Neutrophil (primary cell): ENCODE data around the gene SRL.

Experiments used
- H3K27ac ChIP-seq: fragments of 200-600 bp; sonication (generic); 2 replicates; pipeline ENCODE4 v1.5.1; 2016; ENCODE audit warnings: mild to moderate bottlenecking, moderate library complexity
- H3K27me3 ChIP-seq: fragments of 200-600 bp; sonication (generic); 2 replicates; pipeline ENCODE4 v1.6.0; 2016; ENCODE audit warnings: mild to moderate bottlenecking
- H3K36me3 ChIP-seq: fragments of 200-600 bp; sonication (generic); 2 replicates; pipeline ENCODE4 v1.5.1; 2017
- H3K4me1 ChIP-seq, 2 experiments: fragments of 200-600 bp in 1 of 2; sonication (generic) in 1 of 2; 1 replicate in 1 of 2; 2 replicates in 1 of 2; pipeline versions ENCODE4 v1.5.1 to v1.6.1; 2013 to 2016; ENCODE audit warnings: low read depth in 1 of 2, low read length in 1 of 2, mild to moderate bottlenecking in 1 of 2, moderate library complexity in 1 of 2; ENCODE audit not compliant: control insufficient read depth in 1 of 2, insufficient read depth in 1 of 2
- H3K4me3 ChIP-seq, 2 experiments: fragments of 200-600 bp in 1 of 2; sonication (generic) in 1 of 2; 1 replicate in 1 of 2; 2 replicates in 1 of 2; pipeline ENCODE4 v1.5.1; 2013 to 2016; ENCODE audit warnings: low read depth in 1 of 2, low read length in 1 of 2, mild to moderate bottlenecking in 1 of 2, moderate library complexity in 1 of 2
- H3K9me3 ChIP-seq: fragments of 200-600 bp; sonication (generic); 2 replicates; pipeline ENCODE4 v1.5.1; 2016
- TF ChIP-seq, protein P1 (sequence below): fragments of 200-600 bp; sonication (generic); IDR thresholded peaks from 2 replicates; pipeline ENCODE4 v1.5.1; 2016; ENCODE audit warnings: antibody characterized with exemption

The SRL gene

GRCh38 chr16:4247460-4247784, 5.5 kb upstream of the SRL start:
- Histone ChIP-seq H3K27me3 (no peaks in the 10 kb centered on the region), H3K4me1 (peaks cover 0 to 2% of the 10 kb centered on the region in 2 experiments), H3K27ac (no peak overlapping the region), H3K9me3 (no peaks in the 10 kb centered on the region), H3K4me3 (no peak overlapping the region), H3K36me3 (no peaks in the 10 kb centered on the region)
- TF ChIP-seq, protein P1, sequence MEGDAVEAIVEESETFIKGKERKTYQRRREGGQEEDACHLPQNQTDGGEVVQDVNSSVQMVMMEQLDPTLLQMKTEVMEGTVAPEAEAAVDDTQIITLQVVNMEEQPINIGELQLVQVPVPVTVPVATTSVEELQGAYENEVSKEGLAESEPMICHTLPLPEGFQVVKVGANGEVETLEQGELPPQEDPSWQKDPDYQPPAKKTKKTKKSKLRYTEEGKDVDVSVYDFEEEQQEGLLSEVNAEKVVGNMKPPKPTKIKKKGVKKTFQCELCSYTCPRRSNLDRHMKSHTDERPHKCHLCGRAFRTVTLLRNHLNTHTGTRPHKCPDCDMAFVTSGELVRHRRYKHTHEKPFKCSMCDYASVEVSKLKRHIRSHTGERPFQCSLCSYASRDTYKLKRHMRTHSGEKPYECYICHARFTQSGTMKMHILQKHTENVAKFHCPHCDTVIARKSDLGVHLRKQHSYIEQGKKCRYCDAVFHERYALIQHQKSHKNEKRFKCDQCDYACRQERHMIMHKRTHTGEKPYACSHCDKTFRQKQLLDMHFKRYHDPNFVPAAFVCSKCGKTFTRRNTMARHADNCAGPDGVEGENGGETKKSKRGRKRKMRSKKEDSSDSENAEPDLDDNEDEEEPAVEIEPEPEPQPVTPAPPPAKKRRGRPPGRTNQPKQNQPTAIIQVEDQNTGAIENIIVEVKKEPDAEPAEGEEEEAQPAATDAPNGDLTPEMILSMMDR, result no peak

- Histone ChIP-seq H3K4me3 (no peak overlapping the region), H3K4me1 (peaks cover 0 to 2% of the 10 kb centered on the region in 2 experiments), H3K27ac (no peak overlapping the region), H3K9me3 (no peaks in the 10 kb centered on the region), H3K27me3 (no peaks in the 10 kb centered on the region), H3K36me3 (no peaks in the 10 kb centered on the region)
- TF ChIP-seq, protein P1, result no peak
Measured at GRCh38 chr16:4246777-4247459, 5.0 kb upstream of the SRL start.

DNA sequence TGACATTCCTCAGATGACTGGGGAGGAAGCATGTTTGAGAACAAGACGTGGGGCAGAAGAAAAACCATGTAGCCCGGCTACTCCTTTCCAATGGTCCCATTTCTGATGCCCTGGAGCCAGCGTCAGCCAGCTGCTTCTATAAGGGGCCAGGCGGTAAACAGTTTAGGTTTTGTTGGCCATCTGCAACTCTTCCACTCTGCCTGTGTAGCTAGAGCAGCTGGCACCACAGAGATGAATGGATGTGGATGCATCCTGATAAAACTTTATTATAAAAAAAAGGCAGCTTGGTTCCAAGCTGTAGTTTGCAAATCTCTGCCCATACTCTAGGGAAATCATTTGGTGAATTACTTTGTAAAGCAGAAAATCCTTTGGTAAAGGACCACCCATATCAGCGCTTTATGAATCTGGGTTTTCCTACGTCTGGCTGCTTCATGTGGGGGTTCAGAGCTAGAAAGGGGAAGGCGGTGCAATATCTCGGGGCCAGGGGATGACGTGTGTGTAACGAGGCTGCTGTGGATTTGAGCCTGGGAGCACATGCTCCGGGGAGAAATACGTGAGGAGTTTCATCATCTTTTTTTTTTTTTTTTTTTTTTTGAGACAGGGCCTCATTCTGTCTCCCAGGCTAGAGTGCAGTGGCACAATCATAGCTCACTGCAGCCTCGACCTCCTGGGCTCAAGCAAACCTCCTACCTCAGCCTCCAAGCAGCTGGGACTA, 3.4 kb upstream of the SRL start:
- H3K27ac ChIP-seq, result no peak overlapping the region
- TF ChIP-seq, protein P1, result no peak
- H3K36me3 ChIP-seq, result no peaks in the 10 kb centered on the region
- peaks cover 0 to 2% of the 10 kb centered on the region in 2 experiments for H3K4me1 ChIP-seq
- no peak overlapping the region for H3K4me3 ChIP-seq
- H3K27me3 ChIP-seq, result no peaks in the 10 kb centered on the region
- H3K9me3 ChIP-seq, result no peaks in the 10 kb centered on the region

DNA sequence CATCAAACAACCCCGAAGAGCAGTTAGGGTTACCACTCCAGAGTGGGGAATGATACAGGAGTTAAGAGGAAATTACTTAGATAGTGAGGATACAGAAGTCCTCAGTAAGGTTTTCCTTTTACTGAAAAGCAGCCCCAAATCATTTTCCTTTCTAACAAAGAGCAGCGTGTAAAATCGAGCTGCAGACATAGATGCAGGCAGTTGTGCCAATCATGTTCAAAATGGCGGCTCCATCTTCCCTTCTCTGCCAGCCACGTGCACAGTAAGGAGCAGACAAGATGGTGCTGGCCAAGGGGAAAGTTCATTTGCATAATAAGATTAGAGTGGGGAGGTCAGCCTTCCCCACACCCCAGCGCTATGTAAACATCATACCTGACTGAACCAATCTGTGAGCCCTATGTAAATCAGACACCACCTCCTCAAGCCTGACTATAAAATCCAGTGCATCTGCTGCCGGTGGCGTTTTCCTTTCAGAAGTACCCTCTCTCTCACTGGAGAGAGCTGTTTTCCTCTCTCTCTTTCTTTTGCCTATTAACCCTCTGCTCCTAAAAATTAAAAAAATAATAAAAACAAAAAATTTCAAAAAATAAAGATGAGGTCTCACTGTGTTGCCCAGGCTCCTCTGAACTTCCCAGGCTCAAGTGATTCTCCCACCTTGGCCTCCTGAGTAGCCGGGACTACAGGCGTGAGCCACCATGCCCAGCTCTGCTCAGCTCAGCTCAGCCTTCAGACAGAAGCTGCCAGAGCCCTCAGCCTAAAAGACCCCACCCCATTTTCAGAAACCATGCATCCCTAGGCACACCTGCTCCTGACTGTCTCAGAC, 2.6 kb upstream of the SRL start:
- Histone ChIP-seq H3K27ac (no peak overlapping the region), H3K27me3 (peaks cover 1% of the 10 kb centered on the region), H3K9me3 (no peaks in the 10 kb centered on the region), H3K4me1 (peaks cover 0 to 2% of the 10 kb centered on the region in 2 experiments), H3K4me3 (no peak overlapping the region), H3K36me3 (no peaks in the 10 kb centered on the region)
- TF ChIP-seq, protein P1, result no peak

GRCh38 chr16:4241258-4241927, 487 bp downstream of the SRL start:
- Histone ChIP-seq H3K27ac (no peak overlapping the region), H3K4me3 (no peak overlapping the region), H3K27me3 (peaks cover 7% of the 10 kb centered on the region), H3K4me1 (peaks cover 0 to 2% of the 10 kb centered on the region in 2 experiments), H3K36me3 (no peaks in the 10 kb centered on the region), H3K9me3 (no peaks in the 10 kb centered on the region)
- TF ChIP-seq, protein P1, result no peak
